Measurements from ENCODE around the gene UBE2H.
"Not testable (repeated sequence)": the region's sequence is repeated elsewhere in the genome, so short reads cannot be mapped to it uniquely, and the experiment has no call there.

The UBE2H gene

GRCh38 chr7:129843978-129844840 is 108.6 kb downstream of the UBE2H start:
- no peak for DNase-seq (ENCODE audit: extremely low read depth, low read depth)
- no peak overlapping the region for H3K4me3 ChIP-seq (replicated peaks; ENCODE audit: low read depth, low read length)
- TF ChIP-seq CTCF (IDR thresholded peaks at IDR 0.05; ENCODE audit: low read depth, low read length, missing control alignments): no peak

DNA sequence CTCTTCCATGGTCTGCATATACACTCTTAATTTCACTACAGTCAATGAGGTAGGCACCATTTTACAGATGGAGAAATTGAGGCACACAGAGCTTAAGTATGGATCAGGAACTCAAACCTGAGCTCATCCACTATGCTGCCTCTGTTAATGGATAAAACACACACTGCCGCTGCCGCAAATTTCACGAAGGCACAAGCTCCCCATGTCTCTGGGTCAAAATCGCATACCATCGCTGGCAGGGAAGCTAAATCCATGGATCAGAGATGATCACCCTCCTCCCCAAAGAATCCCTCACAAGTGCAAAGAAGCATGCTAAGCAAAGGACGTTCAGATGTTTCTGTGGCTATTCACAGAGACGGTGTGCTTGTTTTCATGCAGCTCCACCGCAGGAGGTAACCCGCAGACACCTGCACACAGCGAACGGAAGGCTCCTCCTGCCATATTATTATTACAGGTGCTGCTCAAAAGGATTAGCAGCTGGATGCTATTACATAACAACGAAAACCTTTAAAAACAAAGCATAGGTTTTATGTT is 109.3 kb downstream of the UBE2H start:
- TF ChIP-seq CTCF (IDR thresholded peaks at IDR 0.05; ENCODE audit: low read depth, low read length, missing control alignments): no peak
- no peak overlapping the region for H3K4me3 ChIP-seq (replicated peaks; ENCODE audit: low read depth, low read length)
- DNase-seq (ENCODE audit: extremely low read depth, low read depth): no peak

GRCh38 chr7:129841465-129841864 is 111.3 kb downstream of the UBE2H start:
- no peak for TF ChIP-seq CTCF (IDR thresholded peaks at IDR 0.05; ENCODE audit: low read depth, low read length, missing control alignments)
- H3K4me3 ChIP-seq (replicated peaks; ENCODE audit: low read depth, low read length): no peak overlapping the region
- no peak for DNase-seq (ENCODE audit: extremely low read depth, low read depth)

GRCh38 chr7:129840757-129841156 is 112.0 kb downstream of the UBE2H start:
- H3K4me3 ChIP-seq (replicated peaks; ENCODE audit: low read depth, low read length): no peak overlapping the region
- no peak for DNase-seq (ENCODE audit: extremely low read depth, low read depth)
- TF ChIP-seq CTCF (IDR thresholded peaks at IDR 0.05; ENCODE audit: low read depth, low read length, missing control alignments): no peak

DNA sequence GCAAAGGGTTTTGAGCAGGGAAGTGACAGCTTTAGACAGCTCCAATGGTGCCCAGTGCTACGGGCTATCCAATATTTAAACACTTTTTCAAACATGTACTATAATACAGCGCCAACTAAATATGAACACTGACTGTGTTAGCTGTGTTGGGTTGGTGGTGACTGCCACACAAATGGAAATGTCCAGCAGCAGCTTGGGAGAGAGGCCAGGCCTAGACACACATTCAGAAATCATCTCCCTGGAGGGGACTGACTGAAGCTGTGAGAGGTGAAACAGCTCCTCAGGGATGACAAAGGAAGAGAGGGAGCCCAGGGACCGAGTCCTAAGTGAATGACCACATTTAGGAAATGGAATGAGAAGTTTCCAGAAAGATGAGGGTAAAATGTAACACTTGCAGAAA is 115.8 kb downstream of the UBE2H start:
- no peak for TF ChIP-seq CTCF (IDR thresholded peaks at IDR 0.05; ENCODE audit: low read depth, low read length, missing control alignments)
- no peak overlapping the region for H3K4me3 ChIP-seq (replicated peaks; ENCODE audit: low read depth, low read length)
- DNase-seq (ENCODE audit: extremely low read depth, low read depth): no peak

GRCh38 chr7:129835569-129835968 is 117.2 kb downstream of the UBE2H start:
- no peak overlapping the region for H3K4me3 ChIP-seq (replicated peaks; ENCODE audit: low read depth, low read length)
- no peak for DNase-seq (ENCODE audit: extremely low read depth, low read depth)
- no peak for TF ChIP-seq CTCF (IDR thresholded peaks at IDR 0.05; ENCODE audit: low read depth, low read length, missing control alignments)

GRCh38 chr7:129833353-129833752 is 119.4 kb downstream of the UBE2H start:
- not testable (repeated sequence) for DNase-seq (ENCODE audit: extremely low read depth, low read depth); H3K4me3 ChIP-seq (replicated peaks; ENCODE audit: low read depth, low read length)

Data from HFF-Myc (cell line).